HG03571 (cell line): Measurements from ENCODE around the gene AP3D1.
"Not testable (repeated sequence)": the region's sequence is repeated elsewhere in the genome, so short reads cannot be mapped to it uniquely, and the experiment has no call there.

ENCODE experiments used
- ATAC-seq: cut with Tn5 transposase; IDR thresholded peaks from one replicate; pipeline ENCODE4 v1.9.1; 2021; ENCODE audit not compliant: unreplicated experiment

Gene AP3D1

GRCh38 chr19:2151339-2152229, at the start of gene AP3D1:
TSS of gene AP3D1 (minus strand) at chr19:2151566. CDS start at chr19:2151334, 232 bp downstream.
- peak; percentile 83 for ATAC-seq

- ATAC-seq = not testable (repeated sequence)
Measured at GRCh38 chr19:2200624-2201294, 49.4 kb upstream of the AP3D1 start.

DNA sequence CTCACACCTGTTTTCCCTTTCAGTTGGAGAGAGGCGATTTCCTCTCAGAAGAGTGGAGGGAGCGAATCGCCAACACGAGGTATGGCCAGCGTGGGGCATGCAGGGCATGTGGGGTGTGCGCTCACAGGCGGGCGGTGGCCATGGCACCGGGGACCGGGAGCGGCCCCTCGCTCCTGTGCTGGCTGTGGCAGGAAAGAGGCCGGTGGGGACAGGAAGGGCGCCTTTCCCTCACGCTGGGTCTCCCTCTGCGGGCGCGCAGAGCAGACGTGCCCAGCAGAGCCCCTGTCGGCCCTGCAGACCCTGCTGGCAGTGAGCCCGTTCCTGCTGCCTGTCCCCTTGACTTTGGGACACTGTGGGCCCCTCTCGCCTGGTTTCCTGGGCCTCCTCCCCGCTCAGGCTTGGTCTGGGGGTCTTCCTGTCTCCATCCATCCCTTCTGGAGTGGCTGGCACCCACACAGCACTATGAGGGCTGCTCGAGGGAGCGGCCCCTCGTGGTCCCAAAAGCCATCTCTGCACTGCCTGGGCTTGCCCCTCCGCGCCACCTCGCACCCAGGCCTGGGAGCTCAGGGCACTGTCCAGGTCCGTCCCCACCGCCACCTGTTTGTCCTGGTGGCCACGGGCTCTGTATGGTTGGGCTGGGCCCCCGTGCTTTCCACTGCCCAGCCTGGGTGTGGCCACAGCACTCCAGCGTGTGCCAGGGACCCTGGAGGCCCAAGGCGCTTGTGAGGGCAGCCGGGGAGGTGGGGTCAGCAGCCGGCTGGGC, 48.7 kb upstream of the AP3D1 start:
- ATAC-seq = no peak

- ATAC-seq = no peak
Measured at GRCh38 chr19:2199215-2199614, 47.8 kb upstream of the AP3D1 start.

DNA sequence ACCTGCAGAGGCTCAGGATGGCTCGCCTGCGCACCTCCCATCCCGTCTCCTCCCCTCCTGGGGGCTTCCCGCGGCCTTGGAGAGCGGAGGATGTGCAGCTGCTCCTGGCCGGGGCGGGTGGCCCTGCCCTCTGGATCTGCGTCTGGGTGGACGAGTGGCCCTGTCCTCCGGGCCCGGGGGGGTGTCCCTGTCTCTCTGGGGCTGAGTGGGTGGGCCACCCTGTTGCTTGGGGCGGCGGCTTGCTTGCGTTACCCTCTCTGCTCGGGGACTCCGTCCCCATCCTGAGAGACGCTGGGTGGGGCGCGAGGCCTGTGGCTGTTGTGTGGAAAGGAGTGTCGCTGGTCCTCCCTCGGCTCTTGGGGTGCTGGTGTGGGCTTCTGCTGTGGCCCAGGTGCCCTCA, 47.0 kb upstream of the AP3D1 start:
- ATAC-seq = no peak

- ATAC-seq = no peak
Measured at GRCh38 chr19:2197270-2197669, 45.9 kb upstream of the AP3D1 start.

- no peak for ATAC-seq
Measured at GRCh38 chr19:2195914-2196313, 44.5 kb upstream of the AP3D1 start.

DNA sequence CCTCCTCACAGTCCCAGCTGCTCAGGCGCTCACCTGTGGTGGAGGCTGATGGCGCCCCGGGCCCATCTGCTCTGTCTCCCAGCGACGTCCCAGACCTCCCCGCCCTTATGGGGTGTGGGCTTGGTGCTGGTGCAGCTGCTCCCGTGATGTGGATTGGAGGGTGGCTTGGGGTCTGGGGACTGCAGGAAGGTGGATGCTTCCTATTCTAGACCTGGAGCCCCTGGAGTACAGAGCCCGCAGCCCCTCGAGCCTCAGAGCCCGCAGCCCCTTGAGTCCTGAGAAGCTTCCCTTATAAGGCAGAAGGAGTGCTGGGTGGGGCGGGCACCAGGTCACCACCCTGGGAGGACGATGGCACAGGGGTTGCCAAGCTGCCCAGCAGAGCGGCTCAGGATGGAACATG, 44.0 kb upstream of the AP3D1 start:
- no peak for ATAC-seq

GRCh38 chr19:2194513-2195078, 43.2 kb upstream of the AP3D1 start:
- ATAC-seq = no peak

GRCh38 chr19:2193807-2194206, 42.4 kb upstream of the AP3D1 start:
- ATAC-seq = no peak

DNA sequence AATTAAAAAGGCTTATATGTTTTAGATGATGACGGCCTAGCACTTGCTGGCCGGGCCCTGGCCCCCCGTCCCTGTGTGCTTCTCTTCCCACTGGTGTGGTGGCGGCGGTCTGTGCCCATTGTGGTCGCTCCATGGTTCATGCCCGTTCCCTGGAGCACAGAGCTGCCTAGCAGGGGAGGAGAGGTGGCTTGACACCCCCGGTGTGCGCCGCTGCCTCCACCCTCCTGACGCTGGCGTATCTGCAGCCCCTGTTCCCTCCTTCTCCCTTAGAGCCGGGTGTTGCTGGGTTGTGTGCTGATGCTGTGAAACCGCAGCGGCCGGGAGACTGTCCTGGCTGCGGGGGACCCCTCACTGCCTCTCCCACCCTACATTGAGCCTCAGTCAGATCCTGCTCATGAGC, 41.5 kb upstream of the AP3D1 start:
- ATAC-seq = no peak

DNA sequence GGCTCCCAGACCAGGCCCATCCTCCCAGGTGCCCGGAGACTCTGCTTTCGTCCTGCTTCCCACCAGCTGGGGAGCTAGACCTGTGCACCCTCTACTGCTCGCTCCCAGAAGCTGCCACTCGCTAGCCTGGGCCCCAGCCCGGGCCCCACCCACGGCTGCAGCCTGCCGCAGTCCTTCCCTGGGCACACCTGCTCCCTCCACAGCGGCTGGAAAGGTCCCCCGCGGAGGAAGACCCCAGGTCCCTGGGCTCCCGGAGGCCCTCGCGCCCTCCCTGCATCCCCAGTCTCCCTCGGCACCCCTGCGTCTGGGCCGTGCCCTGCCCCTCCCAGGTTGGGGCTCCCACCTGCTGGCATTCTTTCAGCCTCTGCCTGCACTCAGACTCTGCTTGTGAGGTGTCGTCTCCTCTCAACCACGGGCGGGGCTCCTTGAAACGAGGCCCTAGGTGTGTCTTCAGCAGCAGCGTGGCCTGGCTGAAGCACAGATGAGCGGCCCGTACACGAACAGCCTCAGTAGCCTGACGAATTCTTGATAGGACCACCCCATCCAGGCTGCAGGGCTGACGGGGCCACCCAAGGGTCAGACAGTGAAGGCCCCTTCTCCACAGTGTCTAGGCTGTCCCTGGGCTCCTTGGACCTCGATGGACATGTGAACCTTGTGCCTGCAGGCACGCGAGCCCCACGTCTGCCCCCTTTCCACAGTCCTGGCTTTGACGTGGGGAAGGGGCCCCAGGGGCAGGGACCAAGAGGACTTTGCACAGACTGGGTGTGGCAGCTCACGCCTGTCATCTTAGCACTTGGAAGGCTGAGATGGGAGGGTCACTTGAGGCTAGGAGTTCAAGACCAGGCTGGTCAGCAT, 40.3 kb upstream of the AP3D1 start:
- no peak for ATAC-seq

DNA sequence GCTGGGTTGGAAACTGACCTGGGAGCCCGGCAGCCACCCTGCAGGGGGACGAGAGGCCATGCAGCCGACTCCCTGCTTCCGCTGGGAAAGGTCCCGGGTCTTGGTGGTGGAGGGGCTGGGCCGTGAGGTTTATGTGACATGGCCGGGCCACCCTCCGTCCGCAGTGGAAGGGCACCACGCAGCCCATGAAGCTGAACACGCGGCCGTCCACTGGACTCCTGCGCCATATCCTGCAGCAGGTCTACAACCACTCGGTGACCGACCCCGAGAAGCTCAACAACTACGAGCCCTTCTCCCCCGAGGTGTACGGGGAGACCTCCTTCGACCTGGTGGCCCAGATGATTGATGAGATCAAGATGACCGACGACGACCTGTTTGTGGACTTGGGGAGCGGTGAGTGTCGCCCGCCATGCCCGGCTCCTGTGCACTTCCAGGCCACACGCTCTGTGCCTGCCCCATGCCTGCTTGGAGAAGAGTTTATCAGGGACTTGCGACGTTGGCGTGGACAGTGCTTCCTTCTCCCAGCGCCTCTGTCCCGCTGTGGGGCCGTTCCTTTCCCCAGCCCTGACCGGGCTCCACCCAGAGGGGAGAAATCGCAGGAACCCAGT, 39.6 kb upstream of the AP3D1 start:
- ATAC-seq = no peak

DNA sequence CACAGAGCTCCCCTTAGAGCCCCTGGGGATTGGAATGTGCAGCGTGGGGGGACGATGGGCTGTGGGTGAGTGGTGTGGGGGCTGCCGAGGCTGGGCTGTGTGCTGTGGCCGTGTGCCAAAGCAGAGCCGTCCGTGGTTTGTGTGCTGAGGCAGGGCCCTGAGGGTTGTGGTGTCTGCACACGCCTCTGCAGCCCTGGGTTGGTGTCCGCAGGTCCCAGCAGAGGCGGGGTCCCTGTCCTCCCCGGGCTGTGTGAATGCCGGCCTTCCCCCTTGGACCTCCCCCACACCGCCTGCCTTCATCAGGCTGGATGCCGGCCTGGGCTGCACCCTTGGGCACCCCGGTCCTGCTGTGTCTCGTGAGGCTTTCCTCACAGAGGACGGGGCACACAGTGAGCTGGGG, 38.5 kb upstream of the AP3D1 start:
- no peak for ATAC-seq

DNA sequence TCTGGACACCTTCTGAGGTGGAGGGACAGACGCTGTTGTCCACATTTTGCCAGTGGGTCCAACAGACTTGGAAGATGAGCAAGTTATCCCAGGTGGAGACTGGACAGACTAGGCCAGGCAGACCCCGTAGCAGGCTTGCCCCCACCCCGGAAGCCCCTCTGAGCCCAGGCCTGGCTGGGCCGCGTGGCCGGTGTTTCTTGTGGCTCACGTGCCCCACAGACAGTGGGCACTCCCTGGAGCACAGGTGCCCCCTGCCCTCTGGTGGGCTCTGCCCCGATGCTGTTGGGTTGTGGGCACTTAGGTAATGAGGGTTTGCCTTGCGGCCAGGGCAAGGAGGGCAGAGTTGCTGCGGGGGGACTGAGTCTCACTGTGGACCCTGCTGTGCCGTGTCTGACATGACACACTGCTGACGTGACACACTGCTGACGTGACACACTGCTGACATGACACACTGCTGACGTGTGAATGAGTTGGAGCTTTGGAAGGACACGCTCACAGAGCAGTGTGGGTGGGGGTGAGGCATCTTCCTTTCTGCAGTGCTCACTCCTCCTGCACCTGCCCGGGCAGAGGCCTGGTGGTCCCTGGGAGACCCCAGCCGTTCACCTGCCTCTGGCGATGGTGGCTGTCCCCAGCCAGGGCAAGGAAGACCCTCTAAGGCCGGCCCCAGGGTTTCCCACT, 37.5 kb upstream of the AP3D1 start:
- ATAC-seq = no peak

DNA sequence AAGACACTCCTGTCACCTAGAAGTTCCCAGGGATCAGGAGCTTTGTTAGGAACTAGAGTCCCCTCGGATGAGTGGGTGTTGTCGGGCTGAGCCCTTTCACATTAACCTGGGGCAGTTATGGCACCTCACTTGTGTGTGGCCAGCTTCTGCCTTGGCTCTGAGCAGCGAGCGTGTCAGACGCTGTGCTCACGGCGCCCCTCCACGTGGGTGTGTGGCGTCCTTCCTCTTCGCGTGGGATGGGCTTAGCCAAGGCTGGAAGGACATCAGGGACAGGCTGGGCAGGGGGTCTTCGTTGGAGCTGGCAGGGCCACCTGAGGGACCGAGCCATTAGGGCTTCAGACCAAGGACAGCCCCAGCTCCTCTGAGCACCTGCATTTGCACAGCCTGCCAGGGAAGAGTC, 35.8 kb upstream of the AP3D1 start:
- ATAC-seq = no peak

DNA sequence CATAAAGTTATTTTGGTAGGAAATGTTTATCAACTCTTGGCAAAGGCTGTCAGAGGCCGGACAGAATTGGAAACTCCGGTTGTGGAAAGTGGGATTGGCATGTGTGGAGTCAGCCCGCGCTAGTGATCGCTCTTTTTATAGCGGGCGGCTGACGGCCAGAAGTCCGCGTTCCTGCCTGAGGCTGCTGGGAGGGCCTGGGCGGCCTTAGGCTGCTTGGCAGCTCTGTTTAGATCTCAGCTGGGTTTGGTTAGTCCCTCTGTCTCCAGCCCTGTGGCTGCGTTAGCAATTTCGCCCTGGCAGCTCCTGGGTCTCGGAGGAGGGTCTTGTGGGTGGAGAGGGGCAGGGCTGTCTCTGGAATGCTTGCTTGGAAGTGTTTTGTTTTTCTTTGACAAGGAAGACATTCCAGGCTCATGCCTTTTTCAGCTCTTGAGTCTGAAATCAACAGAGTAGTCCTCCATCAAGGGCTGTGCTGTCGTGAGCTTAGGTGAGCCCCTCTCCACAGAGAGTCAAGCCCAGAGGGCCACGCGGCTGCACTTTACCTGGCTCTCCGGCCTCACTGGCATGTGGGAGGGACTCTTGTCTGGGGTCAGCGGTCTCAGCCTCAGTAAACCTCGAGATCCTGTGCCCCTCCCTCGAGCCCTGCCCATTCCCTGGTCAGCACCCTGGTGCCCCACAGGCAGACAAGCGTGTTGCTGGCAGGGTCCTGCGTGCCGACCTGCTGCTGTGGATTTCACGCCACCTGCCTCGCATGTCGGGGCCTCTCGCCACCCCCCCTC, 34.9 kb upstream of the AP3D1 start:
- no peak for ATAC-seq

DNA sequence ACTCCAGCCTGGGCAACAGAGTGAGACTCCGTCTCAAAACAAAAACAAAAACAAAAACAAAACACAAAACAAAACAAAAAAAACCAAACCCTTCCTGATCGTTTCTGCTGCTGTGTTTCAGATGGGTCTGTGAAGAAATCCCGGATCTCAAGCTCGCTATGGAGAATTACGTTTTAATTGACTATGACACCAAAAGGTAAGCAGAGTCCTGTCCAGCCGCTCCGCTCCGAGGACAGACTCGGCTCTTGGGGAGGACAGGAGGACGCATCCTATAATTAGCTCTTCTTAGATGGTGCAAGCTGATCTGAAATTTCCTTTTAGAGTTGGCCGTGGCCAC, 34.3 kb upstream of the AP3D1 start:
- ATAC-seq = no peak
